Stimulated activated CD8-positive, alpha-beta memory T cell treated with anti-CD3 and anti-CD28 coated beads, Interleukin-15, amount 100 ng/mL, for 48 hours (primary cell): ENCODE data around the gene CHTF18.

Experiments
- DNase-seq, 2 donors: peaks; one replicate each; pipeline ENCODE4 v3.0.0-alpha.2; 2020; ENCODE audit warnings: low read depth in 2 of 2

The CHTF18 gene

DNA sequence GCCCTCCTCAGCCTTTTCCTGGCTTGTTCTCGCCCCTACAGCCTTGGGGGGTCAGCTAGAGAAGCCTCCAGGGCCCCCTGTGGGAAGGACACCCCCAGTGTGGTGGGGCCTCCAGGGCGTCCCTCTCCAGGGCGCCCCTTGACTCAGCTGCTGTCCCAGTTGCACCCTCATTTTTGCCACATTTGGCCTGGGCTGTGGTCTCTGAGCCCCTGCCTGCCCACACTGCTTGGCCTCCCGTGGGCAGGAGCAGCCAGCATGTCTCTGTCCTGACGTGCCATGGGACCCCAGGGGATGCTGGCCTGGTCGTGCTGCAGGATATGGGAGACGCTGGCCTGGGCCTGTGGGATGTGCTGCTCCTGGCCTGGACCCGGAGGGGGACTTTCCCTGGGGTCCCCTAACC, 5.0 kb downstream of the CHTF18 start:
- no peak for DNase-seq

DNA sequence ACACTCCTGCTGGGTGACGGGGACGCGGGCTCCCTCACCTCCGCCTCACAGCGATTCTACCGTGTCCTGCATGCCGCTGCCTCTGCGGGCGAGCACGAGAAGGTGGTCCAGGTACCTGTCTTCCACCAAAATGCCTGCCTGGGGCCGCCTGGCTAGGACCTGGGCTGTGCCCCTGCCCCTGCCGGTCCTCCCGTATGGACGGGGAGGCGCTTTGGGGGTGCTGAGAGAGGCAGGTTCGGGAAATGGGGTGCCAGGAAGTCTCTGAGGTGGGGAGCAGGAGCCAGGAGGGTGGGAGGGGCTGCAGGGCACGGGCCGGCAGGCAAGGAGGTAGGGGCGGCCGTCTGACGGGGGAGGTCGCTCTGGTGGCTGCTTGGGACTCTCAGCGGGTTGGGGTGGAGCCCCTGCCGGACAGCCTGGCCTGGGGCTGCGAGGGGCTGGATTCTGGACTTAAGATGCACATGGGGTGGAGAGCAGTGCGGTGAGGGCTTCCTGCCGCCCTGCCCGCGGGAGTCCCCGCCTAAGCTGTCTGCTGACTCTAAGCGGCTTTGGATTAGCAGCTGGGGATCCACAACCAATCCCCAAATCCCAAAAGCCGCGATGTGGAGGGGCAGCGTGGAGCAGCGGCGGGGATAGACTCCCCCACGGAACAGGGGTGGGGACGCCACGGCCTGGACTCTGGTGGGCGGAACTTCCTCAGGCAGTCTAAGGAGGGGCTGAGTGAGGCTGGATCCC, 5.8 kb downstream of the CHTF18 start:
- DNase-seq, result no peak

DNA sequence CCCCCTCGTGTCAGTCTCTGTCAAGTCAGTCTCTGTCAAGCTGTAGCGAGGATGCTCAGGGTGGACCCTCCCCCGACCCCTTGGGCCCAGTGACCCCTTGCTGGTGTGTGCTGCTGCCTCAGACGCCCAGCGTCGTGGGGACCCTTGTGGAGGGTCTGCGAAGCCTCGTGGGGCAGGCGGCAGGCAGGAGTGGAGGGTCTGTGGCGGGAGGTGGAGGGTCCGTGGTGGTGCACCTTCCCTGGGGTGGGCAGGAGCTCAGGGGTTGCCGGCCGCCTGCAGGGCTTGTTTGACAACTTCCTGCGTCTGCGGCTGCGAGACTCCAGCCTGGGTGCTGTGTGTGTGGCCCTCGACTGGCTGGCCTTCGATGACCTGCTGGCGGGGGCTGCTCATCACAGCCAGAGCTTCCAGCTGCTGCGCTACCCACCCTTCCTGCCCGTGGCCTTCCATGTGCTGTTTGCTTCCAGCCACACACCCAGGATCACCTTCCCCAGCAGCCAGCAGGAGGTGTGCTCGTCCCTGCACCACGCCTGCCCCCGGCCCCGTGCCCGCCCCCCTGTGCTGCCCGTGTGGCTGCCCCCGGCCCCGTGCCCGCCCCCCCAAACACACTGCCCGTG, 6.5 kb downstream of the CHTF18 start:
- DNase-seq, result no peak

DNA sequence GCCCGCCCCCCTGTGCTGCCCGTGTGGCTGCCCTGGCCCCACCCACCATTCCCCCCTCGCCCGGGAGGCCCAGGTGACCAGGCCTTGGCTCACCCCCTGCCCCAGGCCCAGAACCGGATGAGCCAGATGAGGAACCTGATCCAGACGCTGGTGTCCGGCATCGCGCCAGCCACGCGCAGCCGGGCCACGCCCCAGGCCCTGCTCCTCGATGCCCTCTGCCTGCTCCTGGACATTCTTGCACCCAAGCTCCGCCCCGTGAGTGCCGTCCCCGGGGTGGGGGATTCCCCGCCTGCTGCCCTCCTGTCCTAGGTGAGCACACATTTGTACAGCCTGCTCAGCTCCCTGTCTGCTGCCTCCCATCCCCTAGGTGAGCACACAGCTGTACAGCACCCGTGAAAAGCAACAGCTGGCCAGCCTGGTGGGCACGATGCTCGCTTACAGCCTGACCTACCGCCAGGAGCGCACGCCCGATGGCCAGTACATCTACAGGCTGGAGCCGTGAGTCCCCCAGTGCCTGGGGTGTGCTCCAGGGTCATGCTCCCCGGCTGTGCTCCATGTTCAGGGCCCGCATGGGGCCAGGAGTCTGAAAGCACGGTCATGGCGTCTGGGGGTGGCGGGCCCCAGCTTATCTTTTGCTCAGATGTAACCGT, 7.3 kb downstream of the CHTF18 start:
- DNase-seq, result no peak

DNA sequence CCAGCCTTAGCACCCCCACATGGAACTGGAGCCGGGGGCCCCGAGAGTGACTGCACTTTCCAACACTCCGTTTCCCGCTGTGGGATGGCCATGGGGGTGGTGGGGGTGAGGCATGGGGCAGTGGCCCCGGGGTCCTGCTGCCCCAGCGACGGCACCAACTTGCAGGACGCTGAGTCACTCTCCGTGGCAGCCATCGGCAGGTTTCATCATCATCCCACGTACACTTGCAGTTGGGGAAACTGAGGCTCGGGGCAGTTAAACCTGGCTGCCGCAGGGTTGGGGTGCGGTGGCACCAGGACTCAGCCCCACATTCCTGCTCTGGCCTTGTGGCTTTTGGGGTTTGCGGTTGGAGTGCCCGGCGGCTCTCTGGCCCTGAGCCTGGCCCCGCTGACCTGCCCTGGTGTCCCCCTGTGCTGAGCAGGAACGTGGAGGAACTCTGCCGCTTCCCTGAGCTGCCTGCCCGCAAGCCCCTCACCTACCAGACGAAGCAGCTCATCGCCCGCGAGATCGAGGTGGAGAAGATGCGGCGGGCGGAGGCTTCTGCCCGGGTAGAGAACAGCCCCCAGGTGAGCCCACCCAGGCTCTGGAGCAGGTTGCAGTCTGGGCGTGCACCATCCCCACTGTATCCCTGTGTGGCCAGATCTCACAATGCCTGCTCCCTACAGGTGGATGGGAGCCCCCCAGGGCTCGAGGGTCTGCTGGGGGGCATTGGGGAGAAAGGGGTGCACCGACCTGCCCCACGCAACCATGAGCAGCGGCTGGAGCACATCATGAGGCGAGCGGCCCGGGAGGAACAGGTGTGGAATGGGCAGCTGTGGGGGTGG, 8.1 kb downstream of the CHTF18 start:
- no peak for DNase-seq

DNA sequence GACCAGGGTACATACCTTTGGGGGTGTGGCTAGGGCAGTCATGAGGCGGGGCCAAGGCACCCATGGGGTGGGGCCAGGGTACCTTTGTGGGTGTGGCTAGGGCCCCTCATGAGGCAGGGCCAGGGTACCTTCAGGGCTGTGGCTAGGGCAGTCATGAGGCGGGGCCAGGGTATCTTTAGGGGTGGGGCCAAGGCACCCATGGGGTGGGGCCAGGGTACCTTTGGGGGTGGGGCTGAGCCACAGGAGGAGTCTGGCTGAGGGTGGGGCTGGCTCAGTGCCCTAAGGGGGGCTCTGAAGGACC, 8.7 kb downstream of the CHTF18 start:
- DNase-seq, result no peak

DNA sequence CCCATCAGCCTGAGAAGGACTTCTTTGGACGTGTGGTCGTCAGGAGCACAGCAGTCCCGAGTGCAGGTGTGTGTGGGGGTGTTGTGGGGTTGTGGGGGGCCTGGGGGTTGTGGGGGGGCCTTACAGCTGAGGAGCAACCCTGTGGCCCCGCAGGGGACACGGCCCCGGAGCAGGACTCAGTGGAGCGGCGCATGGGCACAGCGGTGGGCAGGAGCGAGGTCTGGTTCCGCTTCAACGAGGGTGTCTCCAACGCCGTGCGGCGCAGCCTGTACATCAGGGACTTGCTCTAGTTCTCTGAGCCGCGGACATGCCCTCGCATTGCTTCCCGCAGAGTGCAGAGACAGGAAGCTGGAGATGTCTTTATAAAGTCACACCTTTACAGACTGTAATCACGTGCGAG, 9.3 kb downstream of the CHTF18 start:
- DNase-seq, result no peak

DNA sequence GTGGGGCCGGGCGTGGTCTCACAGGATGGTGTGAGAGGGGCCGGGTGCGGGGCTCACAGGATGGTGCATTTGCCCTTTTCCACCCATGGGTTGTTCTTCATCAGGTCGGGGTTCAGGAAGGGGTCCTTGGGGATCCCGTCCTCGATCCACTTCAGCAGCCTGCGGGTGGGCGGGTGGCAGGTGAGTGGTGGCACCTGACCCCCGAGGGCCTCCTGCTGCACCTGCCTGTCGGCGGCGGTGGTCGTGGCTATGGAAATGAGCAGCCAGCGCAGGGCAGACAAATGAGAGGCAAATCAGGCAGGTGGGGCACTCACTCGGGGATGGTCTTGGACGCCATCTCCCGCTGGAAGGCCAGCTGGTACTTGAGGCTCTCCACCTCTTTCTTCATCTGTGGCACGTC, 10.2 kb downstream of the CHTF18 start:
- DNase-seq, result no peak

DNA sequence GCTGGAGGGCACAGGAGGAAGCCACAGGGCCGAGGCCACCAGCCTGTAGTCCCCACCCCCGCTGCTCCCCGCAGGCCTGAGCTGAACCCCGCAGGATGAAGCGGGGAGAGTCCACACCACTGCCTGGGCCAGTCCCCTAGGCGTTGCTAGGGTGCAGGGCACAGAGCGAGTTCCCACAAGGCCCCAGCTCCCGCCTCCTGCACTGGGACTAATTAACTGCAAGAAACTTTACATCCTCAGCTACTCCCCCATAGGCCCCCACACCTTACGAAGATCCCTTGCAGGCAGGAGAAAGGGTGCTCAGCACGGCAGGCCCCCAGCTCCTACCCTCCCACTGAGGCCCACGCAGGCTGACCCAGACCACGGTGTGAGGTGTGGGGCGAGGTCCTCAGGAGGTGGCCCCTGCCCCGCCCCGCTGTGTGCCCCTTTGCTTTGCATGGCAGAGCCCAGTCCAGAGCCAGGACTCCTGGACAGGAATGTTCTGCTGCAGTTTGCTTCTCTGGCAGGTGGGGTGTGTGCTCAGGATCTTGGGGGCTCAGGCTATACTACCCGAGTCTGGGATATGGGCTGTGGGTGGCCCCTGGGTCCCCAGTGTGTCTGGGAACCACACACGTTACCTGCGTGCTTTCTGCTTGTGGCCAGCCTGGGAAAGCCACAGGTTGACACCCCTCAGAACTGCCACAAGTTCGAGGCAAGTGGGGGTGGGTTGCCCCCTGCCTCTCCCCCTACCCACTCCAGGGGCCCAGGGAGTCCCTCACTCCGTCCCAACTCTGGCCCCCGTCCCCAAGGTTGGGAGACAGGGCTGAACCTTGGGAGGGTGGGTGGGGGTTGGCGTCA, 10.9 kb downstream of the CHTF18 start:
- DNase-seq, result no peak

DNA sequence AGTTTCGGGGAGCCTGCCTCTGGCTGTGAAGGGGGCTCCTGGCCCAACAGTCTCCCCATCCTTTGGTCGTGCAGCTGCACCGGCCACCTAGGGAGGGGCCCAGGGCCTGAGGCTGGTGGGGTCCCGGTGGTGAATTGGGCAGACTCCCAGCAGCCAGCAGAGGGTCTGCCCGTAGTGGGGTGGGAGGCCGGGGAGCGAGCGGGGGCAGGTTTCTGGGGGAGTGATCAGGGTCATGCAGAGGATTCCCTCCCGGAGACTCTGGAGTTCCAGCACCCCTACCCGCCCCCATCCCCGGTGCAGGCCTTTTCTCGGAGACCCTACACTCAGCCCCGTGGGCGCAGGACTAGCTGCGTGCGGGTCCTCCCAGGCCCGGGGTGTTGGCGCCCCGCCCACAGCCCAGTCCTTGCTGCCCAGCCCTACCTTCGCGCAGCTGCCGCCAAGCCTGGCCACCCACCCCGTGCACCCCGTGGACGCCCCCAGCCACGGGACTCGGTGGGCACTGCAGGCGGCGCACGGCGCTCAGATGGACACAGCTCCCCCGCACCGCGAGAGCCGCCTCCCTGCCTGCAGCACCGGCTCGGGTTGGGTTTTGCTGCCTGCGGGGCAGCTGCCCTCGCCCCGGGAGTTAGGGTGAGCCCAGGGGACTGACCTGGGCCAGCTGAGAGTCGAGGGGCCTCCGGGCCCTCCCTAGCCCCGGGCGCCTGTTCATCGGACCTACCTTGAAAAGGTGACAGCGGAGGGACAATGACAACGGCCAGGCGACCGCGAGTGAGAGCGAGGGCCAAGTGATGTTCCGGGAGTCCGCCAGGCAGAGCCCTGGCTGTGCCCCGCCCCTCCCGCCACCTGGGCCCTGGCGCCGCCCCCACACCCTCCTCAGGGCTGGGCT, 11.8 kb downstream of the CHTF18 start, which contains the start of gene GNG13:
Gene GNG13, minus strand, starts transcription at position 787 of the 886 bp plus-strand sequence. CDS start 1,657 bp downstream, outside the sequence.
- no peak for DNase-seq

DNA sequence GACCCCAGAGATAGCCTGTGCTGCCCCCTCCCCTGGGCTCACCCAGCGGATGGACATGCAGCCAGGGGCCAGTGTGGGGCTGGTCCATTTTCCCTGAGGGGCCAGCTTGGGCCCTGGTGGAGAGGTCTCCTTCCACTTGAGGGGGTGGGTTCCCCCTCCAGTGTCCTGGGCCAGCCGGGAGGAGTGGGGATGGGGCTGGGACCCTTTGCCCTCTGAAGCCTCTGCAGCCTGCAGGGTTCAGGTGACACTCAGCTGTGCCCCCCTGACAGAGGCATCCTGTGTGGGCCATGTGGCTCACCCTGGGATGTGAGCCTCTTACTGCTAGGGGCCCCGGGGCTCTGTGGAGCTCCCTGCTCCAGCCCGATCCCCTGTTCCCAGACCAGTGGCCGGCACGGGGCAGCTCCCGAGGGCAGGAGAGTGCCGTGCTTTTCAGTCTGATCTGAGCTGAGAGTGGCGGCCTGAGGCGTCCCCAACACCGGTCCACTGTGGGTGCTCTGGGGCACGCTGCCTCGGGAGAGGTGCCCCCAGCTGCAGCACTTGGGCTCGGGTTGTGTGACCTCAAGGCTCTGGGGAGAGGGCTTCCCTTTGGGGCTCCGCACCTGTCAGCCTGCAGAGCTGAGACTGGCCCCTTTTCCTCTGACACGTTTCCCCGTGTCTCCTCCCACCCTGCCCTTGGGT, 12.6 kb downstream of the CHTF18 start:
- no peak for DNase-seq

DNA sequence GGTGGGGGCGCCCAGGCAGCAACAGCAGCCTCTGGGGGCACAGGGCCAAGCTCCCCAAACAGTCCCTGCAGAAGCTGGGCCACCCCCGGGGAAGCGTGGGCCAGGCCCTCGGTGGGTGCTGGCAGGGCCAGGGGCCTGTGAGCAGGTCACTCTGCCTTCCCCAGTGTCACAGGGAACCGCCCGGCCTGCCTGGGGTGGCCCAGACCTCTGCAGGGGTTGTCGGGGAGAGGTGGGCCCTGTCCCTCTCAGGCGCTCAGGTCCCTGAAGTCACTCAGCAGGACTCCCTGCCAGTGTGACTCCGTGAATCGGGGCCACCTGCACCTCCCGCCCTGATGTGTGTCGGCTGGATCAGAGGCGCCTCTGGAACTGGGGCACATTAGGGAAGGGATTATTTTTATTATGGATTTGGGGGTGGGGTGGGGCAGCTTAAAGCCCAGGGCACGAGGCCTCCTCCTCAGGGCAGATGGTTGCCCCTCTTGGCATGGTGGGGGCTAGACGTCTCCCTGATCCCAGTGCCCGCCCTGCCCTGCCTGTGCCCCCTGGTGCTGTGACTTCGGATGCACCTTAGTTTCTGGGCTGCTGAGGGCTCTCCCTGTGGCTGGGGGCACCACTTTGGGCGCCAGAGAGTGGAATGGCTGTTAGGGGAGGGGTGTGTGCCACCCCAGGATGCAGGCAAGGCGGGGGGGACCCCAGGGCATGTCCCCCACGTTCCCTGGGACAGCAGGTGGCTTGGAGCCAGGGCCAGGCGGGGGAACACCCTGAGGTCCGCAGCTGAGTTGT, 13.4 kb downstream of the CHTF18 start:
- no peak for DNase-seq

DNA sequence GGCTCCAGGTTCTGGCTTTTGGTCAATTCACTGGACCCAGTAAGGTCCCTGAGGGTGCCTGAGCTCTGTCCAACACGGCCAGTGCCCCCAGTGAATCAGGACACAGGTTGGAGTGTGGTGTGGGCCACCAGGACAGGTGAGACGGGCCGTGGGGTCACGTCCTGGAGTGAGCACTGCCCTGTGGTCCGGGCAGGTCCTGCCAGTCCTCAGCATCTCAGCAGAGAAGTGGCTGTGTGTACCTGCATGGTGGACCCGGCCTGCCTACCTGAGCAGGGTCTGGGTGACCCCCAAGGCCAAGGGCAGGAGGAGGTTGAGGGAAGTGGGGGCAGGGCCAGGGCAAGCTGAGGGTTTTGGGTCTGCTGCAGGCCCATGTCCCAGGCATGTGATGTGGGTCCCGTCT, 14.0 kb downstream of the CHTF18 start:
- no peak for DNase-seq

DNA sequence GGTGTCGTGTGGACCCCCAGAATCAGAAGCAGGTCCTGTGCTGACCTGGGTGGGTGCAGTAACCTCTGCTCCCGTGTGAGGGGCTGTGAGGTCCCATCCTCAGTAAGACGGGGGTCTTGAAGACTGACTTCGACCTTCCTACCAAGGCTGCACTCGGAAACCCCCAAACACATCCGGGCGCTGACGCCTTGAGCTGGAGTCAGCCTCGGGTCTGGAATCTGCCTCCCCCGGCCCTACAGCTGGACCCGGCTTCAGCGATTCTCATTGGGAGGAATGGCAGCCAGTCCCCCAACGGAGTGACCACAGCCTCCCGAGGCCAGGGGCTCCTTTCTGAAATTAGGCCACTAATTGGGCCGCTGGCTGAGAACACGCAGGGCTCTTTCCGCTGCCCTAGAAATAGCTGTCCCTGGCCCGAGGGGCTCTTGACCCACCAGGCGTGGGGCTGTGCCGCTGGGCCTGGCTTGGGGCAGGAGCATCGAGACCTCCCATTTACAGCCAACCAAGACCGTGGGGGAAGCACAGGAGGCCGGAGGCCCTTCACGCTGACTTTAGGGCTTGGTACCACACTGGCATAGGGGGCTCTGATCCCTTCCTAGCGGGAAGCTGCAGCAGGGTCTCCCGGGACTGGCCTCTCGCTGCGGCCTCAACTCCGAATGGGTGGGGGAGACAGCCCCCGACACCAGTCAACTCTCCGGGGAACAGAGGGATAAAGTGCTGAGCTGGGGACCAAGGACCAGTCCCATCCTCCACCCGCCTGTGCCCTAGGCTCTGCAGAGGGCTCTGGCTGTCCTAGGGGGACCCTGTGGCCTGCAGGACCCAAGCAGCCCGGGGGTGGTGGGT, 14.7 kb downstream of the CHTF18 start:
- no peak for DNase-seq

DNA sequence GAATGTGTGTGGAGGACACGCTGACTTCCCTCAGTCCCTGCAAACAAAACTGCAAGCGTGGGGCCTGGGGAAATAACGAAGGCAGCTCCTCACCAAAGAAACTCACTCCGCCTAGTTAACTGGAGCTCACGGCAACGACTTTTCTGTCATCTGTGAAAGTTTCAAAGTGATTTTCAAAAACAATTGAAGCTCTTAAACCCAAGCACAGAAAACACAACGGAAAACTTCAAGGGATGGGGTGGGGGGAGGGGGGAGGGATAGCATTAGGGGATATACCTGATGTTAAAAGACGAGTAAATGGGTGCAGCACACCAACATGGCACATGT, 15.3 kb downstream of the CHTF18 start:
- DNase-seq, result no peak

DNA sequence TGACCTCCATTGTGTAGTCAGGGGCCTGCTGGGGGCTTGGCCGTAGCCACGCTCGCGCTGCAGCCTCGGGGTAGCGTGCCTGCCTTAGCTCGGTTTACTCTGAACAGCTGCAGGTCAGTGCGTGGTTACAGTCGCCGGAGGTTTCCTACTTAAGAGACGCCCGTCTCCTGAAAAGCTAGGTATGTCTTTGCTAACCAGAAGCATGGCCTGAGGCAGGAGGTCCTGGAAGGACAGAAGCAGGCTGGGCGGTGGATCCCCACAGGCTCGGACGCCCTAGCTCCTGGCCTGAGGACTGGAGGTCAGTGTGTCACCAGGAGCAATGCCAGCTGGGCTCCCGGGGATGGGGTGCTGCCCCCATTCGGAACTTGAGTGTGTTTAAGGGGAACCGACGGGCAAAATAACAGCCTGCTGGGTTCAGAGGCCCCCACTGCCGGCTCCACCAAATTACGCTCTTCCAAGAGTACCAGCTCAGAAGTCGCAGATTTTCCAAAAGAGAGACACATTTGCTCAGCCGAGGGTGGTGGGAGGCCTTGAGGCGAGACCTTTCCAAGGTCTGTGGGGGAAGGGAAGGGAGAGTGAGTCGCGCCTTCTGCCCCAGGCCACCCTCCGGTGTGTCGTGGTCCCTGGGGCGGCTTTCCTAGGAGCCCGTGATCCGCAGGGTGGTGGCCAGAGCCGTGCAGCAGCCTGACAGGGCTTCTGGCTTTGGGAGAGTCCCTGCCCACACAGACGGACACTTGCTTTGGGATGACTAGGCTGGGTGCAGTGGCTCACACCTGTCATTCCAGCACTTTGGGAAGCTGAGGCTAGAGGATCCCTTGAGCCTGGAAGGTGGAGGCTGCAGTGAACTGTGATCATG, 16.0 kb downstream of the CHTF18 start:
- DNase-seq, result no peak

DNA sequence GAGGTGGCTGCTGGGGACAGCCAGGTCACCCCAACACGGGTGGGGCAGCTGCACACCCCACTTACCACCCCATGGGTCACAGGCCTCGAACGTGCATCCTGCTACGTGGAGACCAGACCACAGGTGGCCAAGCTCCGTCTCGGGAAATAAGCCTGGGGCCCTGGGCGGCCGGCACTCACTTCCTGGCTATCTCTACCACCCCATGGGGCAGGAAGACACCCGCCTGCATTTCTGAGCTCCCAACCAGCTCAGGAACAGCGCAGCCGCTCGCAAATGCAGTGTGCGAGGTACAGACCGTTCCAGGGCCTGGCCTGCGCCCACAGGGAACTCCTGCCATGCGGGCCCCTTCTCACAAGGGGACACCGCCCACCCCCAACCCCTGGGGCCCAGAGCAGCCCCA, 17.1 kb downstream of the CHTF18 start:
- no peak for DNase-seq
